Psoas muscle (tissue), 8 donors: ENCODE results near the gene SIRT7. TPM values are rescaled to one million over a fixed set of nuclear protein-coding genes. Genes with fewer than 3 reads are reported as not detected.

Source experiments
- ATAC-seq, 4 donors: fragments of 200-7000 bp; cut with Tn5 transposase; one replicate each; pipeline ENCODE4 v1.9.1; 2020; ENCODE audit warnings: moderate library complexity in 3 of 4, mild to moderate bottlenecking in 2 of 4
- DNase-seq, 2 donors: peaks; one replicate each; pipeline ENCODE4 v3.0.0-alpha.2; 2020
- H3K27ac ChIP-seq: fragments of 200-600 bp; one replicate; pipeline ENCODE4 v1.8.0; 2022
- H3K27me3 ChIP-seq, 3 donors: fragments of 200-600 bp in 1 of 3; one replicate each; pipeline versions ENCODE4 v1.6.1 to v1.8.0; 2013 to 2022; ENCODE audit warnings: low read length in 2 of 3, mild to moderate bottlenecking in 2 of 3, moderate library complexity in 1 of 3; ENCODE audit not compliant: insufficient read depth in 3 of 3
- H3K36me3 ChIP-seq, 2 donors: fragments of 200-600 bp in 1 of 2; one replicate each; pipeline versions ENCODE4 v1.6.1 to v1.8.0; 2013 to 2022; ENCODE audit warnings: low read depth in 1 of 2, mild to moderate bottlenecking in 1 of 2, moderate library complexity in 1 of 2; ENCODE audit not compliant: insufficient read depth in 1 of 2
- H3K4me1 ChIP-seq: fragments of 200-600 bp; one replicate; pipeline ENCODE4 v1.8.0; 2022
- H3K4me3 ChIP-seq: fragments of 200-600 bp; one replicate; pipeline ENCODE4 v1.8.0; 2022; ENCODE audit warnings: mild to moderate bottlenecking
- H3K9me3 ChIP-seq: fragments of 200-600 bp; one replicate; pipeline ENCODE4 v1.8.0; 2022
- CTCF ChIP-seq: fragments of 200-600 bp; IDR thresholded peaks from one replicate; pipeline ENCODE4 v1.8.0; 2022; ENCODE audit warnings: antibody characterized with exemption
- WGBS, 3 donors: extraction: QIAGEN DNeasy Blood & Tissue Kit; methylation state at CpG; one replicate each; pipeline versions ENCODE4 v1.1.6 to v1.1.7; 2013; 5-methylcytosine and 5-hydroxymethylcytosine counted together
- intact Hi-C, 2 donors: fragments of 100-400 bp; cut with DNase I; formaldehyde crosslinking; loops; one replicate each; pipeline versions ENCODE4 v1.11.0 to v1.14.2; 2022
- polyA plus RNA-seq, 3 donors: library from polyadenylated mRNA; stranded (reverse); fragments of 200-250 nt; gene quantifications; one replicate each; pipeline ENCODE4 v1.2.3, GENCODE V29; 2013
- total RNA-seq, 4 donors: library from RNA; stranded (reverse); fragmentation: NEBNext Ultra II Directional in 2 of 4; extraction: Animal tissue kit (Norgen Biotek cat#: 25700) in 2 of 4; gene quantifications; one replicate each; pipeline versions ENCODE4 v1.2.1 to v1.2.4, GENCODE V29; 2021 to 2023
- donor health status: healthy with polysubstance abuse.
- donor health status: DM: no; HTN: no; CAD: no; lungs with moderate emphysema.
- donor health status: Bipolar disorder and iron deficiency.
- donor health status: healthy.
- donor health status: DM: yes; HTN: yes; CAD: no.
- donor health status: DM: no; HTN: no; CAD: no.
- donor health status: DM: no; HTN: no; CAD: no.
- donor health status: DM: yes; HTN: yes; CAD: no.

Gene SIRT7
- total and polyA plus RNA-seq, 7 donors = 3.9 to 14.2 (median 7.6) TPM

- peaks cover 74% of the 10 kb centered on the region for H3K4me1 ChIP-seq
- peak overlapping the region; percentile 76 for H3K4me3 ChIP-seq
- peak overlapping the region; percentile 81 for H3K27ac ChIP-seq
- intact Hi-C loops = loop anchor here in 1 of 2 donors (5.0 kb wide), 1 partner anchor 50 kb away; the partner anchor contains the start of gene ARHGDIA
- H3K9me3 ChIP-seq = no peaks in the 10 kb centered on the region
- DNase-seq = peak in 1 of 2 donors; percentile 79
- H3K36me3 ChIP-seq = peaks cover 0 to 40% of the 10 kb centered on the region in 2 donors
- no peak for TF ChIP-seq CTCF
- peak; percentile 14 to 51 (median 20) for ATAC-seq
- no peaks in the 10 kb centered on the region for H3K27me3 ChIP-seq
- WGBS, 3 donors = 81 to 86% (median 84%) methylated on average over 54 to 58 of the region's 58 CpGs
Observed at GRCh38 chr17:81922566-81923301, 4.8 kb upstream of the SIRT7 start.

- no peak for TF ChIP-seq CTCF
- no peak for ATAC-seq
- Histone ChIP-seq H3K9me3 (no peaks in the 10 kb centered on the region), H3K27me3 (no peaks in the 10 kb centered on the region), H3K27ac (peak overlapping the region; percentile 81), H3K4me1 (peaks cover 77% of the 10 kb centered on the region), H3K4me3 (peak overlapping the region; percentile 76), H3K36me3 (peaks cover 0 to 40% of the 10 kb centered on the region in 2 donors)
- no peak for DNase-seq
- WGBS, 3 donors = 91 to 92% (median 91%) methylated on average over 23 of the region's 23 CpGs
- intact Hi-C loops = loop anchor here in 1 of 2 donors (5.0 kb wide), 1 partner anchor 50 kb away; the partner anchor contains the start of gene ARHGDIA
Observed at GRCh38 chr17:81921996-81922565, 4.1 kb upstream of the SIRT7 start.

GRCh38 chr17:81921537-81921862 lies 3.5 kb upstream of the SIRT7 start:
- Histone ChIP-seq H3K36me3 (peaks cover 0 to 40% of the 10 kb centered on the region in 2 donors), H3K4me3 (peak overlapping the region; percentile 76), H3K9me3 (no peaks in the 10 kb centered on the region), H3K4me1 (peaks cover 83% of the 10 kb centered on the region), H3K27ac (peak overlapping the region; percentile 81), H3K27me3 (no peaks in the 10 kb centered on the region)
- no peak for ATAC-seq
- DNase-seq = no peak
- intact Hi-C loops = loop anchor here in 1 of 2 donors (5.0 kb wide), 1 partner anchor 49 kb away; the partner anchor contains the start of gene ARHGDIA
- TF ChIP-seq CTCF = no peak
- 84 to 93% (median 87%) methylated on average over 3 of the region's 3 CpGs for WGBS, 3 donors

- DNase-seq (no peak), ATAC-seq (no peak)
- 75 to 84% (median 77%) methylated on average over 28 to 33 of the region's 33 CpGs for WGBS, 3 donors
- no peaks in the 10 kb centered on the region for H3K27me3 ChIP-seq
- peaks cover 0 to 41% of the 10 kb centered on the region in 2 donors for H3K36me3 ChIP-seq
- H3K4me1 ChIP-seq = peaks cover 83% of the 10 kb centered on the region
- no peaks in the 10 kb centered on the region for H3K9me3 ChIP-seq
- H3K27ac ChIP-seq = peak overlapping the region; percentile 81
- no peak for TF ChIP-seq CTCF
- H3K4me3 ChIP-seq = peak overlapping the region; percentile 76
- intact Hi-C loops = loop anchor here in 1 of 2 donors (5.0 kb wide), 1 partner anchor 49 kb away; the partner anchor contains the start of gene ARHGDIA
Observed at GRCh38 chr17:81920612-81921536, 2.9 kb upstream of the SIRT7 start.
